Right cardiac atrium (tissue), 5 donors: ENCODE data around the gene LDHD. TPM values are rescaled to one million over a fixed set of nuclear protein-coding genes. Genes with fewer than 3 reads are reported as not detected.

Experiments
- ATAC-seq, 2 donors: fragments of 200-7000 bp; cut with Tn5 transposase; one replicate each; pipeline versions ENCODE4 v1.8.0 to v1.9.1; 2020; ENCODE audit warnings: moderate library complexity in 2 of 2, mild to moderate bottlenecking in 1 of 2
- DNase-seq, 3 donors: peaks; one replicate each; pipeline ENCODE4 v3.0.0-alpha.2; 2020
- H3K27ac ChIP-seq: one replicate; pipeline ENCODE4 v1.5.1; 2013; ENCODE audit warnings: mild to moderate bottlenecking, low read length, control low read depth, moderate library complexity
- H3K27me3 ChIP-seq: one replicate; pipeline ENCODE4 v1.6.1; 2013; ENCODE audit not compliant: control insufficient read depth, insufficient read depth
- H3K4me1 ChIP-seq: one replicate; pipeline ENCODE4 v1.6.1; 2013; ENCODE audit warnings: low read length; ENCODE audit not compliant: control insufficient read depth, insufficient read depth
- H3K4me3 ChIP-seq: one replicate; pipeline ENCODE4 v1.5.1; 2013; ENCODE audit warnings: low read length, control low read depth
- H3K9me3 ChIP-seq: one replicate; pipeline ENCODE4 v1.6.1; 2013; ENCODE audit warnings: low read length; ENCODE audit not compliant: control insufficient read depth
- WGBS: extraction: QIAGEN DNeasy Blood & Tissue Kit; methylation state at CpG from one replicate; pipeline ENCODE4 v1.1.7; 2013; 5-methylcytosine and 5-hydroxymethylcytosine counted together
- intact Hi-C, 4 donors: fragments of 100-400 bp; cut with DNase I; formaldehyde crosslinking; loops; one replicate each; pipeline versions ENCODE4 v1.11.0 to v1.14.0; 2022 to 2023
- polyA plus RNA-seq: library from polyadenylated mRNA; stranded (reverse); fragments of 200-250 nt; gene quantifications from one replicate; pipeline ENCODE4 v1.2.3, GENCODE V29; 2013
- total RNA-seq, 4 donors: library from RNA; stranded (reverse); fragmentation: NEBNext Ultra II Directional; extraction: Animal tissue kit (Norgen Biotek cat#: 25700); gene quantifications; one replicate each; pipeline ENCODE4 v1.2.1, GENCODE V29; 2021
- donor health status: healthy with polysubstance abuse.
- donor health status: DM: no; HTN: yes; CAD: no.
- donor health status: DM: no; HTN: no; CAD: no.
- donor health status: DM: no; HTN: yes; CAD: no; lungs with severe emphysema.
- donor health status: DM: yes; HTN: yes; CAD: no.

LDHD gene
- total and polyA plus RNA-seq, 5 donors, result 28.2 to 56.5 (median 43.5) TPM

GRCh38 chr16:75075688-75076268 is 40.8 kb downstream of the LDHD start:
- no peak for ATAC-seq
- no peak overlapping the region for H3K4me3 ChIP-seq
- no peak overlapping the region for H3K27ac ChIP-seq
- peaks cover 4% of the 10 kb centered on the region for H3K4me1 ChIP-seq
- no peaks in the 10 kb centered on the region for H3K27me3 ChIP-seq
- WGBS, result 62% methylated on average over 3 of the region's 3 CpGs
- H3K9me3 ChIP-seq, result no peaks in the 10 kb centered on the region
- DNase-seq, result no peak
- intact Hi-C loops, result no loop called here

GRCh38 chr16:75074920-75075687 is 41.5 kb downstream of the LDHD start:
- intact Hi-C loops, result no loop called here
- Histone ChIP-seq H3K27ac (no peak overlapping the region), H3K4me1 (peaks cover 4% of the 10 kb centered on the region), H3K27me3 (no peaks in the 10 kb centered on the region), H3K4me3 (no peak overlapping the region), H3K9me3 (no peaks in the 10 kb centered on the region)
- DNase-seq (peak in 2 of 3 donors; percentile 56 to 63), ATAC-seq (peak; percentile 69 to 86)
- WGBS, result 33% methylated on average over 12 of the region's 12 CpGs

- Histone ChIP-seq H3K4me1 (peaks cover 4% of the 10 kb centered on the region), H3K4me3 (no peak overlapping the region), H3K27ac (no peak overlapping the region), H3K27me3 (no peaks in the 10 kb centered on the region), H3K9me3 (no peaks in the 10 kb centered on the region)
- WGBS, result 92% methylated on average over 4 of the region's 4 CpGs
- ATAC-seq (no peak), DNase-seq (no peak)
- intact Hi-C loops, result no loop called here
Observed at GRCh38 chr16:75074304-75074793, 42.2 kb downstream of the LDHD start.

- H3K4me3 ChIP-seq, result no peak overlapping the region
- WGBS, result 89% methylated on average over 20 of the region's 20 CpGs
- no peak for ATAC-seq
Observed at GRCh38 chr16:75073545-75074303, 42.9 kb downstream of the LDHD start.

GRCh38 chr16:75072239-75072947 is 44.2 kb downstream of the LDHD start:
- DNase-seq, result no peak
- no peaks in the 10 kb centered on the region for H3K9me3 ChIP-seq
- H3K27me3 ChIP-seq, result no peaks in the 10 kb centered on the region
- intact Hi-C loops, result no loop called here
- no peak overlapping the region for H3K27ac ChIP-seq
- no peak for ATAC-seq
- H3K4me3 ChIP-seq, result no peak overlapping the region
- 94% methylated on average over 2 of the region's 2 CpGs for WGBS
- H3K4me1 ChIP-seq, result peaks cover 4% of the 10 kb centered on the region

More at GRCh38 chr16:75073545-75074303, 42.9 kb downstream of the LDHD start:
- Histone ChIP-seq H3K9me3 (no peaks in the 10 kb centered on the region), H3K27me3 (no peaks in the 10 kb centered on the region), H3K4me1 (peaks cover 4% of the 10 kb centered on the region), H3K27ac (no peak overlapping the region)
- no peak for DNase-seq
- intact Hi-C loops, result no loop called here

GRCh38 chr16:75071621-75072020 is 45.0 kb downstream of the LDHD start:
- 96% methylated on average over 3 of the region's 3 CpGs for WGBS
- peaks cover 4% of the 10 kb centered on the region for H3K4me1 ChIP-seq

GRCh38 chr16:75070012-75070841 is 46.4 kb downstream of the LDHD start:
- H3K9me3 ChIP-seq, result no peaks in the 10 kb centered on the region
- intact Hi-C loops, result no loop called here
- no peak overlapping the region for H3K27ac ChIP-seq
- 66% methylated on average over 11 of the region's 11 CpGs for WGBS
- peak; percentile 67 to 78 for ATAC-seq
- H3K4me3 ChIP-seq, result no peak overlapping the region
- H3K27me3 ChIP-seq, result no peaks in the 10 kb centered on the region
- H3K4me1 ChIP-seq, result no peaks in the 10 kb centered on the region
- DNase-seq, result peak; percentile 67 to 90 (median 86)

More at GRCh38 chr16:75071621-75072020, 45.0 kb downstream of the LDHD start:
- Histone ChIP-seq H3K9me3 (no peaks in the 10 kb centered on the region), H3K4me3 (no peak overlapping the region), H3K27me3 (no peaks in the 10 kb centered on the region), H3K27ac (no peak overlapping the region)
- no peak for ATAC-seq
- intact Hi-C loops, result no loop called here
- DNase-seq, result no peak

GRCh38 chr16:75068085-75069031 is 48.2 kb downstream of the LDHD start:
- WGBS, result 91% methylated on average over 10 of the region's 10 CpGs

GRCh38 chr16:75066861-75067447 is 49.6 kb downstream of the LDHD start:
- no peak for DNase-seq
- intact Hi-C loops, result no loop called here
- peaks cover 11% of the 10 kb centered on the region for H3K4me1 ChIP-seq
- H3K9me3 ChIP-seq, result no peaks in the 10 kb centered on the region
- no peak overlapping the region for H3K27ac ChIP-seq
- H3K27me3 ChIP-seq, result no peaks in the 10 kb centered on the region
- H3K4me3 ChIP-seq, result no peak overlapping the region
- WGBS, result 93% methylated on average over 6 of the region's 6 CpGs
- ATAC-seq, result no peak

More at GRCh38 chr16:75068085-75069031, 48.2 kb downstream of the LDHD start:
- intact Hi-C loops, result no loop called here
- Histone ChIP-seq H3K4me3 (no peak overlapping the region), H3K27ac (no peak overlapping the region), H3K9me3 (no peaks in the 10 kb centered on the region), H3K27me3 (no peaks in the 10 kb centered on the region), H3K4me1 (peaks cover 2% of the 10 kb centered on the region)
- ATAC-seq, result no peak
- no peak for DNase-seq
